ENCODE data around the gene SAMD4A. TPM values are rescaled to one million over a fixed set of nuclear protein-coding genes. Genes with fewer than 3 reads are reported as not detected.
A peak's percentile ranks its signal among the peaks of the same experiment; 100 is the strongest.

SAMD4A gene
- total and polyA plus RNA-seq, 7 experiments from 2014 or later = 0.73 to 5.7 (median 1.7) TPM; not detected in 2

DNA sequence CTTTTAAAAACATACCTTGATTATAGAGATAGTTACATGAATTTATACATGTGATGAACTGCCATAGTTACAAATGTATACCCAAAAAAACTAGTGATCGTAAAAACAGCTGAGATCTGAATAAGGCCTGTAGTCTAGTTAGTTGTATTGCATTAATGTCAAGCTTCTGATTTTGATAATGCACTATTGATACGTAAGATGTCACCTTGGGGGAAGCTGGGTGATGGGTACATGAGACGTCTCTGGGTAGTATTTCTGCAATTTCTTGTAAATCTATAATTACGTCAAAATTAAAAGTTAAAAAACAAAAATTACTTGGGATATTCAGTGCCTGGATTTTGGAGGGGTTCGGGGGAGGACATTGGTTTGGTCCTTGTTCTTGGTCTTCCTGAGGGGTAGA is 144.4 kb downstream of the SAMD4A start:
- ChIA-PET CTCF (no interaction called here), POLR2A (no interaction called here)
- peaks cover 0 to 14% (median 4%) of the 10 kb centered on the region in 5 donors for H3K27me3 Mint-ChIP-seq
- H3K36me3 Mint-ChIP-seq = peaks cover 0 to 5% (median 0%) of the 10 kb centered on the region in 5 donors
- no peaks in the 10 kb centered on the region for H3K27me3 ChIP-seq (ENCODE audit: control insufficient read depth in 2 of 2, insufficient read depth in 2 of 2, low read length in 2 of 2)
- intact Hi-C loops (cut with micrococcal nuclease) = no loop called here
- H3K36me3 ChIP-seq (ENCODE audit: control insufficient read depth in 2 of 3, insufficient read depth in 3 of 3, low read length in 3 of 3) = no peaks in the 10 kb centered on the region
- H3K4me1 Mint-ChIP-seq = peaks cover 2 to 25% (median 19%) of the 10 kb centered on the region in 7 donors
- H3K27ac ChIP-seq (ENCODE audit: low read depth, low read length) = no peak overlapping the region
- DNase-seq = no peak
- H3K4me3 ChIP-seq (ENCODE audit: low read length) = no peak overlapping the region
- ATAC-seq = no peak
- no peaks in the 10 kb centered on the region for H3K9me3 ChIP-seq (ENCODE audit: control insufficient read depth in 2 of 3, low read length in 3 of 3)
- H3K4me1 ChIP-seq (ENCODE audit: control insufficient read depth in 2 of 2, insufficient read depth in 2 of 2, low read length in 2 of 2) = peaks cover 0 to 4% of the 10 kb centered on the region in 2 donors
- H3K27ac Mint-ChIP-seq = peak overlapping the region in 1 of 9 donors; percentile 62
- peaks cover 0 to 2% (median 0%) of the 10 kb centered on the region in 11 donors for H3K9me3 Mint-ChIP-seq
- H3K4me3 Mint-ChIP-seq = peak overlapping the region in 1 of 10 donors; percentile 25

- Histone ChIP-seq H3K36me3 (ENCODE audit: control insufficient read depth in 2 of 3, insufficient read depth in 3 of 3, low read length in 3 of 3) (no peaks in the 10 kb centered on the region), H3K27ac (ENCODE audit: low read depth, low read length) (no peak overlapping the region), H3K4me3 (ENCODE audit: low read length) (no peak overlapping the region), H3K4me1 (ENCODE audit: control insufficient read depth in 2 of 2, insufficient read depth in 2 of 2, low read length in 2 of 2) (peaks cover 0 to 4% of the 10 kb centered on the region in 2 donors), H3K27me3 (ENCODE audit: control insufficient read depth in 2 of 2, insufficient read depth in 2 of 2, low read length in 2 of 2) (no peaks in the 10 kb centered on the region), H3K9me3 (ENCODE audit: control insufficient read depth in 2 of 3, low read length in 3 of 3) (no peaks in the 10 kb centered on the region)
- ATAC-seq = no peak
- POLR2A ChIA-PET = no interaction called here
- H3K4me1 Mint-ChIP-seq = peaks cover 2 to 25% (median 19%) of the 10 kb centered on the region in 7 donors
- intact Hi-C loops (cut with micrococcal nuclease) = no loop called here
- peak overlapping the region in 3 of 9 donors; percentile 14 to 62 (median 40) for H3K27ac Mint-ChIP-seq
- peak in 2 of 9 donors; percentile 8 to 9 for DNase-seq
- H3K36me3 Mint-ChIP-seq = peaks cover 0 to 5% (median 0%) of the 10 kb centered on the region in 5 donors
- H3K27me3 Mint-ChIP-seq = peaks cover 0 to 19% (median 4%) of the 10 kb centered on the region in 5 donors
- peaks cover 0 to 2% (median 0%) of the 10 kb centered on the region in 11 donors for H3K9me3 Mint-ChIP-seq
- peak overlapping the region in 4 of 10 donors; percentile 6 to 25 (median 12) for H3K4me3 Mint-ChIP-seq
- CTCF ChIA-PET = no interaction called here
These were observed 145.0 kb downstream of the SAMD4A start for GRCh38 chr14:54711812-54712464.

GRCh38 chr14:54712465-54713200 is 145.7 kb downstream of the SAMD4A start:
- Mint-ChIP-seq H3K27ac (peak overlapping the region in 1 of 9 donors; percentile 40), H3K4me3 (peak overlapping the region in 1 of 10 donors; percentile 25), H3K9me3 (peaks cover 0 to 2% (median 0%) of the 10 kb centered on the region in 11 donors), H3K27me3 (peaks cover 0 to 20% (median 4%) of the 10 kb centered on the region in 5 donors), H3K36me3 (peaks cover 0 to 5% (median 0%) of the 10 kb centered on the region in 5 donors), H3K4me1 (peaks cover 2 to 25% (median 19%) of the 10 kb centered on the region in 7 donors)
- CTCF ChIA-PET = no interaction called here
- intact Hi-C loops (cut with micrococcal nuclease) = no loop called here
- H3K27me3 ChIP-seq (ENCODE audit: control insufficient read depth in 2 of 2, insufficient read depth in 2 of 2, low read length in 2 of 2) = no peaks in the 10 kb centered on the region
- DNase-seq (no peak), ATAC-seq (no peak)
- H3K27ac ChIP-seq (ENCODE audit: low read depth, low read length) = no peak overlapping the region
- no peaks in the 10 kb centered on the region for H3K9me3 ChIP-seq (ENCODE audit: control insufficient read depth in 2 of 3, low read length in 3 of 3)
- H3K4me3 ChIP-seq (ENCODE audit: low read length) = no peak overlapping the region
- POLR2A ChIA-PET = no interaction called here
- no peaks in the 10 kb centered on the region for H3K36me3 ChIP-seq (ENCODE audit: control insufficient read depth in 2 of 3, insufficient read depth in 3 of 3, low read length in 3 of 3)
- H3K4me1 ChIP-seq (ENCODE audit: control insufficient read depth in 2 of 2, insufficient read depth in 2 of 2, low read length in 2 of 2) = peaks cover 0 to 4% of the 10 kb centered on the region in 2 donors

DNA sequence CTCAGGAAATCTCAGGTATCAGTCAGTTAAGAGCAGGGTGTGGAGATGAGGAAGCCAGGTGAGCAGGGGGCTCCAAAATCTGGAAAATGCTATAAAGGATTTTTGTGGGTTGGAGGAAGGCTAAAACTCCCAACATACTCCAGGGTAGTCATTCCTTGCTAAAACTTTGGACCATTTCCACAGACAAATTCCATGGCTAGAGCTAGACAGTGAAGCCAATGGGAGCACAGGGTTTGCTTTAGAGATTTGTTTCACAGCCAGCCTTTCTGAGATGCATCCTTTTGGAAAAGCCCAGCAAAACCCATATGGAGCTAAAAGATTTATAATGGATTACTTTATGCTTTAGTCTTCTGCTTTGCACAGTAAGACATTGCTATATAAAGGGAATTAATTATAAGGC is 146.5 kb downstream of the SAMD4A start:
- CTCF ChIA-PET = no interaction called here
- intact Hi-C loops (cut with micrococcal nuclease) = no loop called here
- Histone ChIP-seq H3K27ac (ENCODE audit: low read depth, low read length) (no peak overlapping the region), H3K27me3 (ENCODE audit: control insufficient read depth in 2 of 2, insufficient read depth in 2 of 2, low read length in 2 of 2) (no peaks in the 10 kb centered on the region), H3K4me1 (ENCODE audit: control insufficient read depth in 2 of 2, insufficient read depth in 2 of 2, low read length in 2 of 2) (peaks cover 0 to 4% of the 10 kb centered on the region in 2 donors), H3K36me3 (ENCODE audit: control insufficient read depth in 2 of 3, insufficient read depth in 3 of 3, low read length in 3 of 3) (no peaks in the 10 kb centered on the region), H3K4me3 (ENCODE audit: low read length) (no peak overlapping the region), H3K9me3 (ENCODE audit: control insufficient read depth in 2 of 3, low read length in 3 of 3) (no peaks in the 10 kb centered on the region)
- POLR2A ChIA-PET = no interaction called here
- Mint-ChIP-seq H3K27ac (no peak overlapping the region), H3K9me3 (peaks cover 0 to 2% (median 0%) of the 10 kb centered on the region in 11 donors), H3K36me3 (peaks cover 0 to 5% (median 0%) of the 10 kb centered on the region in 5 donors), H3K4me1 (peaks cover 2 to 25% (median 19%) of the 10 kb centered on the region in 7 donors), H3K27me3 (peaks cover 0 to 20% (median 4%) of the 10 kb centered on the region in 5 donors), H3K4me3 (no peak overlapping the region)
- ATAC-seq = no peak
- DNase-seq = no peak

DNA sequence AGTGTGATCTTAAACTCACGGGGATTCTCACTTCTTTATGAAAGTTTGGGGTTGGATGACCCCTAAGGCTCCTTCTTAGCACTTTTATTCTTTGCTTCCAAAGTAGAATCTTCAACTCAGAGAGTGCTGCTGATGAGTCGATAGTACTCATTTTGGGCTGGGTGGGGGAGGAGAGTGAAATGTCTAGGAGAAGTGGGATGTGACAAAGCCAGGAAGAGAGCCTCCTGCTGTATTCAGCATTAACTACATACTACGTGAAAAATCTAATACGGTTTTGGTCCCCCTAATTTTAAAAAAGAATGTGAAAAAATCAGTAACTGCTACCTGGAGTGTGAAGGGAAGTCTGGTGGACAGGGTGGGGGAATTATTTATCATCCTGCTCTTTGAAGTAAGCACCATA is 148.3 kb downstream of the SAMD4A start:
- Mint-ChIP-seq H3K4me1 (peaks cover 2 to 21% (median 19%) of the 10 kb centered on the region in 7 donors), H3K4me3 (no peak overlapping the region), H3K27ac (no peak overlapping the region), H3K9me3 (peaks cover 0 to 5% (median 0%) of the 10 kb centered on the region in 11 donors), H3K27me3 (peaks cover 0 to 24% (median 4%) of the 10 kb centered on the region in 5 donors), H3K36me3 (peaks cover 0 to 5% (median 0%) of the 10 kb centered on the region in 5 donors)
- DNase-seq (no peak), ATAC-seq (no peak)
- no peak overlapping the region for H3K4me3 ChIP-seq (ENCODE audit: low read length)
- no peaks in the 10 kb centered on the region for H3K36me3 ChIP-seq (ENCODE audit: control insufficient read depth in 2 of 3, insufficient read depth in 3 of 3, low read length in 3 of 3)
- ChIA-PET POLR2A (no interaction called here), CTCF (no interaction called here)
- no peaks in the 10 kb centered on the region for H3K27me3 ChIP-seq (ENCODE audit: control insufficient read depth in 2 of 2, insufficient read depth in 2 of 2, low read length in 2 of 2)
- intact Hi-C loops (cut with micrococcal nuclease) = no loop called here
- H3K9me3 ChIP-seq (ENCODE audit: control insufficient read depth in 2 of 3, low read length in 3 of 3) = no peaks in the 10 kb centered on the region
- peaks cover 0 to 4% of the 10 kb centered on the region in 2 donors for H3K4me1 ChIP-seq (ENCODE audit: control insufficient read depth in 2 of 2, insufficient read depth in 2 of 2, low read length in 2 of 2)
- H3K27ac ChIP-seq (ENCODE audit: low read depth, low read length) = no peak overlapping the region

DNA sequence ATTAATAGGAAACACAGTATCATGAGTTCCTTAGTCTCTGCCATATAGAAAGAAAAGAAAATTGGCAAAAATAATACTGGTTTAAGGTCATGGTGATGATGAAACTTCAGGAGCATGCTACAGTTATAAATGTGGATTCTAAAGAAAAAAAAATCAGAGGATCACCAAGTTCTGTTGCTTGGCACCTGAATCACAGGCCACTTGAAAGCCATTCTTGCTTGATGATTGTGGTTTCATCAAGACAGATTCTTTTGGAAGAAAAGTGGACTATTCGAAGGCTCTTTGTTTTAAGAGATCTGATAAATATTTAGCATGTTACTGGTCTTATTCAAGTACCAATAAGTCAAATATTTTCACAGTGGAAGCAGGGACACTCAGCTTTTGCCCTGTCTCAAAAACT is 148.9 kb downstream of the SAMD4A start:
- intact Hi-C loops (cut with micrococcal nuclease) = no loop called here
- no peaks in the 10 kb centered on the region for H3K36me3 ChIP-seq (ENCODE audit: control insufficient read depth in 2 of 3, insufficient read depth in 3 of 3, low read length in 3 of 3)
- no peak for DNase-seq
- H3K4me3 ChIP-seq (ENCODE audit: low read length) = no peak overlapping the region
- H3K27me3 ChIP-seq (ENCODE audit: control insufficient read depth in 2 of 2, insufficient read depth in 2 of 2, low read length in 2 of 2) = no peaks in the 10 kb centered on the region
- H3K27ac Mint-ChIP-seq = no peak overlapping the region
- no peaks in the 10 kb centered on the region for H3K9me3 ChIP-seq (ENCODE audit: control insufficient read depth in 2 of 3, low read length in 3 of 3)
- peaks cover 2 to 21% (median 19%) of the 10 kb centered on the region in 7 donors for H3K4me1 Mint-ChIP-seq
- H3K4me3 Mint-ChIP-seq = no peak overlapping the region
- no peak for ATAC-seq
- H3K27me3 Mint-ChIP-seq = peaks cover 0 to 26% (median 8%) of the 10 kb centered on the region in 5 donors
- peaks cover 0 to 4% of the 10 kb centered on the region in 2 donors for H3K4me1 ChIP-seq (ENCODE audit: control insufficient read depth in 2 of 2, insufficient read depth in 2 of 2, low read length in 2 of 2)
- no peak overlapping the region for H3K27ac ChIP-seq (ENCODE audit: low read depth, low read length)
- POLR2A ChIA-PET = no interaction called here
- peaks cover 0 to 5% (median 0%) of the 10 kb centered on the region in 5 donors for H3K36me3 Mint-ChIP-seq
- peaks cover 0 to 6% (median 0%) of the 10 kb centered on the region in 11 donors for H3K9me3 Mint-ChIP-seq
- CTCF ChIA-PET = no interaction called here
